ENCODE results near the gene TRIM72. TPM values are rescaled to one million over a fixed set of nuclear protein-coding genes. Genes with fewer than 3 reads are reported as not detected.
A peak's percentile ranks its signal among the peaks of the same experiment; 100 is the strongest.

The TRIM72 gene
- total and polyA plus RNA-seq, 9 of the 15 experiments (the other 6 are each of a cell fraction or from before 2014, with no cell fraction given), result under 0.01 TPM; not detected in 8

DNA sequence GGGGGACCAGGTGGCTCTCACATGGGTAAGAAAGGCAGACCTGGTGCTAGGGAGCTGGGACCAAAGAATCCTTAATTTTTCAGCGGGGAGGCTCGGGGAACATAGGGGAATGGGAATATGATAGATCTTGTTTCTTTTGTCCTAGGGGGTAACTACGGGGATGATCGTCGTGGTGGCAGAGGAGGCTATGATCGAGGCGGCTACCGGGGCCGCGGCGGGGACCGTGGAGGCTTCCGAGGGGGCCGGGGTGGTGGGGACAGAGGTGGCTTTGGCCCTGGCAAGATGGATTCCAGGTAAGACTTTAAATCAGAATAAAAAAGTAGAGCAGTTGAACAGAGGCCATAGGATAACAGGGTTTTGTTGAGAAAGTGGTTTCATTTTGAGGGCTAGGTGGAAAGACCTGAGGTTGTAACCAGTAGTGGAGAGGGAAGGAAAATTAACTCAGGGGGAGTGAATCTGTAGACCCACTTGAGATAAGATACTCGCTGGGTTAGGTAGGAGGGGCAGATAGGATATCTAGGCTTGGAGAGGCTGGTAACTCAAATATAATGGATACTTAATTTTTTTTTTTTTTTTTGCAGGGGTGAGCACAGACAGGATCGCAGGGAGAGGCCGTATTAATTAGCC is 23.0 kb upstream of the TRIM72 start:
- Histone ChIP-seq H3K4me3 (no peak overlapping the region), H3K9me1 (ENCODE audit: control insufficient read depth, insufficient read depth, low read length) (peaks cover 3% of the 10 kb centered on the region), H3K36me3 (ENCODE audit: control insufficient read depth, insufficient read depth, low read length) (peaks cover 100% of the 10 kb centered on the region), H3K9me3 (replicated peaks; ENCODE audit: control insufficient read depth, insufficient read depth, low read depth, low read length) (no peaks in the 10 kb centered on the region), H2AFZ (ENCODE audit: low read depth, low read length) (no peak overlapping the region), H3K27me3 (ENCODE audit: control insufficient read depth in 2 of 2, insufficient read depth in 2 of 2, low read length in 2 of 2) (no peaks in the 10 kb centered on the region), H3K27ac (ENCODE audit: extremely low read depth, low read depth, low read length) (no peak overlapping the region), H4K20me1 (replicated peaks; ENCODE audit: control insufficient read depth, insufficient read depth, low read length) (peaks cover 9% of the 10 kb centered on the region), H3K9ac (ENCODE audit: insufficient read depth in 1 of 2, low read depth in 2 of 2, low read length in 2 of 2) (no peak overlapping the region), H3K4me2 (ENCODE audit: insufficient read depth, low read length) (no peak overlapping the region), H3K79me2 (ENCODE audit: control insufficient read depth, insufficient read depth, low read length) (peaks cover 45% of the 10 kb centered on the region), H3K4me1 (replicated peaks in 1 of 2; ENCODE audit: control insufficient read depth in 2 of 2, insufficient read depth in 2 of 2, low read length in 2 of 2) (peaks cover 0 to 3% of the 10 kb centered on the region in 2 experiments; a peak in 2 of 5 replicates)
- no peak for ATAC-seq
- intact Hi-C loops (cut with micrococcal nuclease) (no loop called here), in situ Hi-C loops (cut with MboI) (no loop called here)
- FAIRE-seq, result no peak
- ChIA-PET CTCF (ENCODE audit: low intra/inter-chr PET ratio) (no interaction called here), POLR2A (interaction anchor here (0.5 to 8.2 kb wide), 12 partner anchors 9 to 280 kb away, joined by 3 to 63 read pairs (median 5); partner anchors contain the start of genes FUS, PYCARD and PYDC1)
- 95% methylated on average over 16 of the region's 17 CpGs for WGBS (ENCODE audit: insufficient coverage, low coverage, missing lambda C conversion rate)
- no TSS peak for BruUV-seq (replicated peaks)
- DNase-seq (ENCODE audit: extremely low read depth in 1 of 4, low spot score in 3 of 4), result peak in 1 of 4 experiments; percentile 32
- TF ChIP-seq CBX8 (IDR thresholded peaks at IDR 0.05; ENCODE audit: borderline replicate concordance, extremely low read depth, low read depth, low read length, poor library complexity, severe bottlenecking) (no peak), POLR2B (IDR thresholded peaks at IDR 0.05; ENCODE audit: low read depth, partially characterized antibody) (peak; percentile 57), RAD51 (IDR thresholded peaks at IDR 0.05; ENCODE audit: borderline replicate concordance, low read depth) (no peak), ELF1 (tag; IDR thresholded peaks at IDR 0.05) (no peak), CBFA2T3 (IDR thresholded peaks at IDR 0.05) (no peak), MECOM (CRISPR knock-in tag; IDR thresholded peaks at IDR 0.05) (no peak), KLF16 (IDR thresholded peaks at IDR 0.05) (no peak), ZNF830 (CRISPR knock-in tag; IDR thresholded peaks at IDR 0.05) (no peak), NEUROD1 (IDR thresholded peaks at IDR 0.05; ENCODE audit: borderline replicate concordance, low read depth, low read length, partially characterized antibody) (no peak), ZNF561 (CRISPR knock-in tag; conservative IDR thresholded peaks at IDR 0.05) (no peak), ZNF165 (CRISPR knock-in tag; IDR thresholded peaks at IDR 0.05; ENCODE audit: borderline replicate concordance) (no peak), NRF1 (conservative IDR thresholded peaks at IDR 0.05 in 1 of 2, IDR thresholded peaks at IDR 0.05 in 1 of 2) (no peak), TAF9B (IDR thresholded peaks at IDR 0.05; ENCODE audit: partially characterized antibody) (no peak), ZNF445 (CRISPR knock-in tag; IDR thresholded peaks at IDR 0.05; ENCODE audit: low read depth) (no peak), BACH1 (tag; IDR thresholded peaks at IDR 0.05) (no peak)
- TF ChIP-seq, protein P1, sequence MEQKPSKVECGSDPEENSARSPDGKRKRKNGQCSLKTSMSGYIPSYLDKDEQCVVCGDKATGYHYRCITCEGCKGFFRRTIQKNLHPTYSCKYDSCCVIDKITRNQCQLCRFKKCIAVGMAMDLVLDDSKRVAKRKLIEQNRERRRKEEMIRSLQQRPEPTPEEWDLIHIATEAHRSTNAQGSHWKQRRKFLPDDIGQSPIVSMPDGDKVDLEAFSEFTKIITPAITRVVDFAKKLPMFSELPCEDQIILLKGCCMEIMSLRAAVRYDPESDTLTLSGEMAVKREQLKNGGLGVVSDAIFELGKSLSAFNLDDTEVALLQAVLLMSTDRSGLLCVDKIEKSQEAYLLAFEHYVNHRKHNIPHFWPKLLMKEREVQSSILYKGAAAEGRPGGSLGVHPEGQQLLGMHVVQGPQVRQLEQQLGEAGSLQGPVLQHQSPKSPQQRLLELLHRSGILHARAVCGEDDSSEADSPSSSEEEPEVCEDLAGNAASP (IDR thresholded peaks at IDR 0.05), result no peak
- TF ChIP-seq, protein P2, sequence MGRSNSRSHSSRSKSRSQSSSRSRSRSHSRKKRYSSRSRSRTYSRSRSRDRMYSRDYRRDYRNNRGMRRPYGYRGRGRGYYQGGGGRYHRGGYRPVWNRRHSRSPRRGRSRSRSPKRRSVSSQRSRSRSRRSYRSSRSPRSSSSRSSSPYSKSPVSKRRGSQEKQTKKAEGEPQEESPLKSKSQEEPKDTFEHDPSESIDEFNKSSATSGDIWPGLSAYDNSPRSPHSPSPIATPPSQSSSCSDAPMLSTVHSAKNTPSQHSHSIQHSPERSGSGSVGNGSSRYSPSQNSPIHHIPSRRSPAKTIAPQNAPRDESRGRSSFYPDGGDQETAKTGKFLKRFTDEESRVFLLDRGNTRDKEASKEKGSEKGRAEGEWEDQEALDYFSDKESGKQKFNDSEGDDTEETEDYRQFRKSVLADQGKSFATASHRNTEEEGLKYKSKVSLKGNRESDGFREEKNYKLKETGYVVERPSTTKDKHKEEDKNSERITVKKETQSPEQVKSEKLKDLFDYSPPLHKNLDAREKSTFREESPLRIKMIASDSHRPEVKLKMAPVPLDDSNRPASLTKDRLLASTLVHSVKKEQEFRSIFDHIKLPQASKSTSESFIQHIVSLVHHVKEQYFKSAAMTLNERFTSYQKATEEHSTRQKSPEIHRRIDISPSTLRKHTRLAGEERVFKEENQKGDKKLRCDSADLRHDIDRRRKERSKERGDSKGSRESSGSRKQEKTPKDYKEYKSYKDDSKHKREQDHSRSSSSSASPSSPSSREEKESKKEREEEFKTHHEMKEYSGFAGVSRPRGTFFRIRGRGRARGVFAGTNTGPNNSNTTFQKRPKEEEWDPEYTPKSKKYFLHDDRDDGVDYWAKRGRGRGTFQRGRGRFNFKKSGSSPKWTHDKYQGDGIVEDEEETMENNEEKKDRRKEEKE (IDR thresholded peaks at IDR 0.05; ENCODE audit: borderline replicate concordance in 1 of 2, control insufficient read depth in 1 of 2, low read depth in 2 of 2, low read length in 1 of 2), result 0 out of 4 replicates have a peak, but pooled peaks of 1 of the 2 experiments have one; percentile 39
- TF ChIP-seq, protein P3, sequence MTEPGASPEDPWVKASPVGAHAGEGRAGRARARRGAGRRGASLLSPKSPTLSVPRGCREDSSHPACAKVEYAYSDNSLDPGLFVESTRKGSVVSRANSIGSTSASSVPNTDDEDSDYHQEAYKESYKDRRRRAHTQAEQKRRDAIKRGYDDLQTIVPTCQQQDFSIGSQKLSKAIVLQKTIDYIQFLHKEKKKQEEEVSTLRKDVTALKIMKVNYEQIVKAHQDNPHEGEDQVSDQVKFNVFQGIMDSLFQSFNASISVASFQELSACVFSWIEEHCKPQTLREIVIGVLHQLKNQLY (CRISPR knock-in tag; conservative IDR thresholded peaks at IDR 0.05), result no peak

Data from K562 (cell line).